ENCODE results near the gene MED12L.
A peak's percentile ranks its signal among the peaks of the same experiment; 100 is the strongest.
"Not testable (repeated sequence)": the region's sequence is repeated elsewhere in the genome, so short reads cannot be mapped to it uniquely, and the experiment has no call there.

Gene MED12L

DNA sequence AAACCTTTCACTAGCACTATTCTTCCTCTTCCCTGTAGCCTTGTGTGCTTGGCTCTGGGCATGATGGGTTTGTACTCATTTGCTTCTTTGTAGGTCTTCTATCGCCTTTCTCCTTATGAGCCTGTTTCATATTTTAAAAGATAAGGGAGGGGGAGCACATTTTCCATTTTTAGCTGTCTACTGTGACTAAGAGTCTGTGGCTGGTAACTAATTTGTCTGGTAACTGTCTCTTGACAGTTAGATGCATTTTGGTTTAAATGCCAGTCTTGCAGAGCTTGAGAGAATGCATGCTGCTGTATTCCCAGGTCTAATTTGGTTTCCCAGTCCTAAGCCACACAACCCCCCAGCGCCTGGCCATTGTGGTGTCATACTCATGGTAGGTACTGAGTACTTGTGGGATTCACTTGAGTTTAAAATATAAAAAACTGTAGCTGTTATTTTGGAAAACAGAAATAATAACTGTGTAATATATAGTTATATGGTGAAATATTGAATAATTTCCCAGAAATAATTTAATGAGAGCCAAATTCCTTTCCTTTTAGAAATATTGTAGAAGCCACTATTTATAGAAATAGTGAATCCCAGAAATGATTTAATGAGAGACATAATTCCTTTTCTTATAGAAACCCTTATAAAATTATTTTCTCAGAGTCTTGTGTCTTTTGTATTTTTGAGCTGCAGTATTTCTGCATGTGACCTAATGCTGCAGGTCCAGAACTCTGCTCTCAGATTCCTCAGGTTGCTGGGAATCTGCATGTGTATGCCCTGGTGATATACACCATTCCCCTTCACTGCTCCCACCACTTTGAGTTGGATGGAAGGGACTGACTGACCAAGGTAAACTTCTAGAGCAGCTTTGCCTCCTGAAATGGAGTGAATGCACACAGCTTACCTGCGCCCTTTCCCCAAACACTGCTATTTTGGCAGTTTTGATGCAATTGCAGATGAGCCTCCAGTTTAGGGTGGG lies 131.5 kb downstream of the MED12L start:
- DNase-seq = no peak

DNA sequence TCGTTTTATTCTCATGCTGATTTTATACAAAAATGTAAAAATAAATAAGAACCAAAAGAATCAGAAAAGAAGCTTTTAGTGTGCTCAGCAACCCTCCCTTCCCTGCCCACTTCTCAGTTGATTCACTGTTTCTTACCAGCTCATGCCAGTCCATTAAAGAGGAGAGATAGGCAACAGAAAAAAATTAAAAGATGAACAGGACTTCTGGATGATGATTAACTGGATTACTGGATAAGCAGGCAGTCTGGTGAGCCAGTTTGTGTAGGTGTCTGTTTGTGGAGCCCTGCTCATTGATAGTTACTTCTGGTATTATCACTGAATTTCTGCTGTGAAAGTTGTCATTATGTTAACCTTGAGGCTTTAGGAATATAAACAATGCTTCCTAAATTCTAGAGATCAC lies 132.7 kb downstream of the MED12L start:
- no peak for DNase-seq

- DNase-seq = no peak
Observed at GRCh38 chr3:151219056-151219455, 133.6 kb downstream of the MED12L start.

DNA sequence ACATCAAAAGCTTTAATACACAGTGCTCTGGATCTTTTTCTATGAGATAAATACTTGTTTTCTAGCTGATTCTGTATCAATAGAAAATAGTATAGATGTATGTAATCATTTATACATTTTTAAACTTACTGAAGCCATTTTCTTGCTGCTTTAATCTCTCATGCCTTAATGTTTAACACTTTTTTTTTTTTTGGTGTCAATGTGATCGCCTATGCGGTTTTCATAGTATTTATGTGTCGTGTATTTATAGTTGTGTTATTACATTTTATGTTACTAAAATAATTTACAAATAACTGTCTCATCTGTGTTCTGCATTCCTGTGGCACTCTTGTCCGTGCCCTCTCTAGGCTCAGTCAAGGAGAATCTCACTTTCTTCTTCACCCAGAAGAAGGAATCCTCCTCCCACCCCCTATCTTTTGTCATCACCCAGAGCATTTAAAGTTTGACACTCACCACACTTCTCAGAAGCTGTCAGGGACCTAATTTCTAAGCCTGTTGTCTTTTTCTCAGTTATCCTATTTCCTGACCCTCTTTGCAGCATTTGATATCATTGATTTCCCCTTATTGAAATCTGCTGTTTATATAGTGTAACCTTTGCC lies 138.9 kb downstream of the MED12L start:
- DNase-seq = no peak

- DNase-seq = no peak
Observed at GRCh38 chr3:151225040-151225975, 139.8 kb downstream of the MED12L start.

DNA sequence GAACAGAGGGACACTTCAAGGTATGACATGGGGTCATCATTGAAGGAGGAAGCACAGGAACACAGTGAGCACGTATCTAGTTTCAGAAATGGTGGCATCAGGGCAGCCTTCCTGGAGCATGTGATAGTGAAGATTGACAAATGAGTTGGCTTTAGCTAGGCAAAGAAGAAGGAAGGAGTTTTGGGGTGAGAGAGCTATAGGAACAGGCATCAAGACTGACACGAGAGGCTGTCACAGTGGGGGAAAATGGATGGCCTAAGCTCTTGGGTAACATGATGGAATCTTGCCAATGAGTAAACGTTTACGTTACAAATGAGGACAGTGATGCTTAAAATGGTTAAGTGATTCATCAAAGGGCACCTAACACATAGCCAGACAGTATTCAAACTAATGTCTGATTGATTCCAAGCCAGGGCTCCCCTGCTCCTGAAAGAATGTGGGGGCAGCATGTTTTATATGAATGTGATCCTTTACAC lies 140.7 kb downstream of the MED12L start:
- no peak for DNase-seq

DNA sequence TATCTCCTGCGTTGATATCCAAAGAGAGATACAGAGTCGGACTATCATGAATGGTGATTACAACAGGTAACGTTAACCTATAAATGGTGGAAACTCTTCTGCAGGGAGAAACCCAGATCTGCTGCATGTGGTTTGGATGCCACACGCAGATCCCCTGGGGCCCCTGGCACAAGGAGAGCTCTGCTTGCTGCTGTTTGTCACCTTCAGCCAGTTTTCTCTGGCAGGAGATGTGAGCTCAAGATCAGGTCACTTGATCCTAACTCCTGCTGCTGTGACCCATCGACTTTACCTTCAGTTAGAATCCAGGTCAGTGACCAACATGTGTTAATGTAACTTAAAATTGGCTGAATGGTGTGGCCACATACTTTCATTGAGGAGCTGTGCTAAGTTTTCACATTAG lies 141.4 kb downstream of the MED12L start:
- DNase-seq = no peak

- no peak for DNase-seq
Observed at GRCh38 chr3:151227266-151227806, 141.9 kb downstream of the MED12L start.

DNA sequence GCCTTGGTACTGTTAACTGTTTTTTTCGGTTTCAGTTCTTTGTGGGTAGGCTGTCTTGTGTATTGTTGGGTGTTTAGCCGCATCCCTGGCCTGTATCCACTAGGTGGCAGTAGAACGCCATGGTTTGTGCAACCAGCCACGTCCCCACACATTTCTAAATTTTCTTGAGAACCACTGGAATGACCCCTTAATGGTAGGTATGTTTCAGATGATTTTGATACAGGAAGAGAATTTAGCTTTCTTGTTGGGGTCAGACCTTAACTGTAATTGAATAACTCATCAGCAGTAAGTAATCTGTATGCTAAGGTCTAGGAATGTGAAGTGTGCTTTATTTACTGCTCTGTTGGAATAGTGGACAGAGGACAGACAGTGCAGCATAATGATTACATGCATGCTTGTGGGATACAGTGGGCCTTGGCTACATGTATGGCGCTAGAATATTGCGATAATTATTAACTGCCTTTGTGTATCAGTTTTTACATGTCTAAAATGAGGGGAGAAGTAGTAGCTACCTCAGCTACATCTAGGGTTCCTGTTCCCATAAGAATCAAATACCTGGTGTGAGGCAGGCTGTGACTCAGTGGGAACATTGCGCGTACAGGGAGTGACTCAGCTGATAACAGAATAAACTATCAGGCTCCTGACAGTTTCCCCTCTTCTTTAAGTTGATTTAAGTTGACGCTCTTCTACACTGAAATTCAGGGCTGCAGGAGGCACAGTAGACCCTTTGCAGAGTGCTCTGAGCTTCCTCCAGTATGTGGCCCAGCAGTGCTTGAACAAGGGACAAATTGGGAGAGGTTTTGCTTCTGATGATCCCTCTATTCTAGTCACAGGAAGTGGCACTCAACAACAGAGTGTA lies 142.6 kb downstream of the MED12L start:
- peak; percentile 63 for DNase-seq

GRCh38 chr3:151228666-151229040 lies 143.2 kb downstream of the MED12L start:
- DNase-seq = no peak

DNA sequence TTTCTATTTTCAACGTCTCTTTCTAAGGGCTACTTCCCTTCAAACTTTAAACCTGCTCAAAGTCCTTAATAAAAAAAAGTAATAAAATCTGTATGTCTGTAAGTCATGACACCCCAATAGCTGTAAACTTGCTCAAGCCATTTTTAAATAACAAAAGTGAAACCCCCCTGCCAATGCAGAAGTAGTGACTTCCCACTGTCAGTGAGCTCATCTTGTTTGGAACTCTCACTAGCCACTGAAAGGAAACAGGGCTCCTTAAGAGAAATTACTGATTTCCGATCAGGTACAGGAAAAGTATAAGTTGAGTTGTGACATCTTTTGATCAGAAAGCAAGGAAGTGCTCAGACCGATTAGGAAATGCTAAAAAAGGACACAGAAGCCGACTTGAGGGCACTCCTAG lies 145.2 kb downstream of the MED12L start:
- no peak for DNase-seq

GRCh38 chr3:151232403-151232802 lies 146.9 kb downstream of the MED12L start:
- not testable (repeated sequence) for DNase-seq

DNA sequence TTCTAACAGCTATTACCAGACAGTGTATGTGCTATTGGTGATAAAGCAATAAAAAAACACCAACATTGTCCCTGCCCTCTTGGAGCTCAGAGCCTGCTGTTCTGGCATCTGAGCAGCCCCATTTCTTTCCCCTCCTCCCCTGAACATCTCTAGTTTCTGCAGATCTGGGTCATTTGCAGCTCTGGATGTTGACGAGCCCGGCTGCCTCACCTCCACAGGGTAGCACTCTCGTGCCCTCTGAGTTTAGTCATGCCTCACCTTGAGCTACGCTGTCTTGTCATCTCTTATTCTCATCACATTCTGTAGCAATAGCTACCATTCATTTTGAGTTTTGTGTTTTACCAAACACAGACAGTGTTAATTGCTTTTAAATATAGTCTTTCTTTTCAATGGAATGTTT lies 147.5 kb downstream of the MED12L start:
- no peak for DNase-seq

DNA sequence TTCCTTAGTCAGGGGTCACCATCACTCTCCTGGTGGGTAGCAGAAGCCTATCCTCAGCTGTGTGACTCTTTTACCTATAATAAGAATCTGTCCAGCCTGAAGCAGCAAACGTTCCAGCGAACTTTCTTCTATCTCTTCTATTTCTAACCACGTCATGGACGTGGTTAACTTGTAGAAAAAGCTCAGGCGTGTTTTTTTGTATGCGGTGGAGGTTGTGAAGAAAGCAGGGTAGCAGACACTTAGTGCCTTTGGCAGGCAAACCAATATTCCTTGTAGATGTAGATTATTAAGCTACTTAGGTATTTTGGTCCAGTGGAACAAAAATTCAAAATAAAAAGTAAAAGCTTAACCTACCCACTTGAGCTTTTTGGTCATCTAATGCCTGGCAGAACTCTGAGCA lies 149.4 kb downstream of the MED12L start:
- no peak for DNase-seq

DNA sequence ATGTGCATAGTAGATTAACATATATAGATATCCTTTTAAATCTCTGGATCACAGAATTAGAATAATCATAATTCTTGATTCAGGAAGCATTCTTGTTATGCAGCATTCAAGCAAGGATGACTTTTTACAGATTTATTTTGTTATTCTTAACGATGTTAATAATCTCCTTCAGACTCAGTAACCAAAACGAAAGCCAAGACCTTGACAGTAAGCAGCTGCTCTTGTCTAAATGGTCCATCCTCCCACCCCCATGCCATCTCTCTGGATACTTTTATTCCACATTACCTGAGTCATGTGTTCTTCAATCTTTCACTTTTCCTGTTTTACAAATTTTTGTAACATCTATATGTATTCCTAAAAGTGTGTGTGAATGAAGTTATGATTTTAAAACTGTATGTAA lies 150.9 kb downstream of the MED12L start:
- no peak for DNase-seq

GRCh38 chr3:151236736-151237135 lies 151.3 kb downstream of the MED12L start:
- no peak for DNase-seq

DNA sequence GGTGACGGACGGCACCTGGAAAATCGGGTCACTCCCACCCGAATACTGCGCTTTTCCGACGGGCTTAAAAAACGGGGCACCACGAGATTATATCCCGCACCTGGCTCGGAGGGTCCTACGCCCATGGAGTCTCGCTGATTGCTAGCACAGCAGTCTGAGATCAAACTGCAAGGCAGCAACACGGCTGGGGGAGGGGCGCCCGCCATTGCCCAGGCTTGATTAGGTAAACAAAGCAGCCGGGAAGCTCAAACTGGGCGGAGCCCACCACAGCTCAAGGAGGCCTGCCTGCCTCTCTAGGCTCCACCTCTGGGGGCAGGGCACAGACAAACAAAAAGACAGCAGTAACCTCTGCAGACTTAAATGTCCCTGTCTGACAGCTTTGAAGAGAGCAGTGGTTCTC lies 156.5 kb downstream of the MED12L start:
- not testable (repeated sequence) for DNase-seq

- no peak for DNase-seq
Observed at GRCh38 chr3:151248772-151249337, 163.4 kb downstream of the MED12L start.

DNA sequence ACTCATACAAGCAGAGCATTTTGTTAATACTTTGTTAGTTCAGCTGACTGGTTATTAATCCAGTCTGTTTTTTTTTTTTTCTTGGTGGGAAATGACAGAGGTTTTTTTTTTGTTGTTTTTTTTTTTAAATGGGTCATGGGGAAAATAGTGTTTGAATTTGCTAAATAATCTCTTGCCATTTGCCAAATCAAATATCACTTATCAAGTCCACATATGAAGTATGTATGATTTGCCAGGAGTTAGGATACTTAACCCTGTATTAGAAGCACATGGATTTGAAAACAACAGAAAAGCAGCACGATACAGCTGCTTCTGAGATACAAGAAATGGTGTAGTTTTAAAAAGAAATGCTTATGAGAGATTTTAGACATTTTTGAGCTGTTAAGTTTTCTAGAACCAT lies 171.3 kb downstream of the MED12L start:
- DNase-seq = no peak

GRCh38 chr3:151259664-151260063 lies 174.2 kb downstream of the MED12L start:
- no peak for DNase-seq

- DNase-seq = no peak
Observed at GRCh38 chr3:151262871-151263525, 177.5 kb downstream of the MED12L start.

All from NCI-H1694 (cell line).